NK-92 (cell line): ENCODE data around the gene CFAP99.
"Not testable (repeated sequence)": the region's sequence is repeated elsewhere in the genome, so short reads cannot be mapped to it uniquely, and the experiment has no call there.

ENCODE experiments used
- DNase-seq: peaks from one replicate; lab custom pipeline; 2025; ENCODE audit not compliant: unreplicated experiment; lab: John Stamatoyannopoulos, UW

The CFAP99 gene

DNA sequence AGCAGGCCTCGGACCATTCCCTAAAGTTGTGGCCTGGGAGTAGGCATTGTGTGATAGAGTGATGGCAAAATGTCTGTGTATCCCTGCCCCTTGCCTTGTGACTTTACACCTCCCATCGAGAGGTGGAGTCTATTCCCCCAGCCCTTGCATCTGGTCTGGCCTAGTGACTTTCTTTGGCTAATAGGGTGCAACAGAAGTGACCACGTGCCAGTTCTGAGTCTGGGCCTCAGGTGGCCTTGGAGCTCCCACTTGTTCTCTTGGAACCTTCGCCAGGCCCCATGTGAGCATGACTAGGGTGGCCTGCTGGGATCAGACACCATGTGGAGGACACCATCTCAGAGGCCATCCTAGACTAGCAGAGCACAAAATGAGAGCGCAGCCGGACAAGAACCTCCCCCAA lies 46.3 kb downstream of the CFAP99 start:
- no peak for DNase-seq

DNA sequence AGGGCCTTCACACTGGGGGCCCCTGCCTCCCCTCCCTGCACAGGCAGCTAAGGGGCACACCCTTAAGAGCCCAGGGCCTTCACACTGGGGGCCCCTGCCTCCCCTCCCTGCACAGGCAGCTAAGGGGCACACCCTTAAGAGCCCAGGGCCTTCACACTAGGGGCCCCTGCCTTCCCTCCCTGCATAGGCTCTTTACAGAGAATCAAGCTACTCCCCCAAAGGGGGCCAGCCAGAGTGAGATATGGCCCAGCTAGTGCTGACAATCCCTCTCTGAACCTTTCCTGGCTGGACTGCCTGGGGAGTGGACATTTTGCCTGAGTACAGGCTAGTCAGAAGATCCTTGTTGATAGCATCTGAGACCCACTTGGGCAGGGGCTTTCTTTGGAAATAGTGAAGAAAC lies 46.8 kb downstream of the CFAP99 start:
- DNase-seq: not testable (repeated sequence)

DNA sequence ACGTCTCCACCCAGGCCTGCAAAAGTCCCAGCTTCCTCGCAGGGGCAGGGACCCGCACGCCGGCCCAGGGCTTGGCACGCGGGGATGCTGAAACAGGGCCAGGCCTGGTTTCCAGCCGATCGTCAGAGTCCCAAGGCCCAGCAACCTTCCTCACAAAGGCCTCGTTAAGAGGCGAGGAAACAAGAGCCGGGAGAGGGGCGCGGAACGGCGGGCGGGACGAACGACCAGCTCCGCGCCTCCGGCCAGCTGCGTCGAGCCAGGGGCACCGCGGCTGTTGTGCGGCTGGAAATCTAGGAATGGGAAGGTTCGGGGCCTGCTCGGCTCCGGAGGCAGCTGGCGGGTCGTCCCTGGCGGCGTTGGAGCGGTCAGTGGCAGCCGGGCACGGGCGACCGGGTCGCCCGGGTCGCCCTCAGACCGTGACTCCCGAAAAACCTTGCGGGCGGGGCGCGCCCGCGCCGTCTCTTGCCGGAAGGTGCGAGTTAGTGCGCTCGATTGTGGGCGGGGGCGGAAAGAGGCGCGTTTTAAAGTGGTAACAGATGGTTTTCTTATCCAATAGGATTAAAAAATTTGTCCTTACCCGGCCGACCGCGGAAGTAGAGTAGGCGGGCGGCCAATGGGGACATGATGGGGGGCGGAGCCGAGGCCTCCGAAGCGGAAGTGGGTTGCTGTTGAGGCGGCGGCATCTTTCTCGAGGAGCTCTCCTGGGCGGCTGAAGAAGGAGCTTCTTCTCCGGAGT lies 49.9 kb downstream of the CFAP99 start, which contains the start of gene RNF4:
TSS of gene RNF4 (plus strand) at position 651 of the 736 bp plus-strand sequence. CDS start 21,388 bp downstream, outside the sequence.
- peak; percentile 63 for DNase-seq

DNA sequence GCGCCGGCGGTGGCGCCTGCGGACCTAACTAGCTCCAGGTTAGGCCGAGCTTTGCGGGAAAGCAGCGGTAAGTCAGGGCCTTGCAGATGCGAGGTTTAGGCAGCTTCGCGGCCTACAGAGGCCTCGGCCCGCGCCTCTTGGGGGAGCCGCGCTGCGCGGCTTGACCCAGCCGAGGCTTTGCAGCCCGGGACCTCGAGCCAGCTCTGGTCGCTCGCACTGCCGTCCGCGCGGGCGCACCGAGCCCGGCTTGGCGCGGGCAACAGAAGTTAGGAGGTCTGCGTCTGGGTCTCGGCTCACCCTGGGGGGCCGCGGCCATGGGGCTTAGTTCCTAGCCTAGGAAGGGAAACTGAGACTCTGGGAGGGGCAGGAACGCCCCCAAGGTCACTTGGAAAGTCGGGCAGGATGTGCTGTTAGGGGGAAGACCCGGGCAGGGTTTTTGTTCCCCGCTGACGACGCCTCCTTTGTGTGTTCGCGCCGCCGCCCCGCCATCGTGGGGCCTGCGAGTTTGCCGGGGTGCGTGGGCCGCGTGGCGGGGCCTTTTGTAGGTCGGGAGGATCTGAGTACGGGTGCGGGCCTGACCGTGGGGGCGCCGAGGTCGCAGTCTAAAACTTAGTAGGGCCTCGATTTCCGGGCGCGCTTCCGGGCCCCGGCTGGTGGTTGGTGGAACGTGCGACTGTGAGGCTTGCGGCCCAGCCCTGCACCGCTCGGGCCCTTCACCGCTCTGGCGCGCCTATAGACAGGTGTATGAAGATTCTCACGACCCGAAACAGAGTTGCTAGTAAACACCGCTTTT lies 50.6 kb downstream of the CFAP99 start:
- DNase-seq: no peak

DNA sequence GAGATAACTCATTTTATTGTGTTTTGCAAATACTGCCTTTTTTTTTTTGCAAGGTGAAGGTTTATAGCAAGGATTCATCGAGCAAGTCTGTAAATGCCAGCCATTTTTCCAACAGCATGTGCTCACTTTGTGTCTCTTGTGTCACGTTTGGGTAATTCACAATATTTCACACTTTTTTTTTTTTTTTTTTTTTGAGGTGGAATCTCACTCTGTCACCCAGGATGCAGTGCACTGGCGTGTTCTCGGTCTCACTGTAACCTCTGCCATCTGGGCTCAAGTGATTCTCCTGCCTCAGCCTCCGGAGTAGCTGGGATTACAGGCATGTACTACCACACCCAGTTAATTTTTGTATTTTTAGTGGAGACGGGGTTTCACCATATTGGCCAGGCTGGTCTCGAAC lies 52.0 kb downstream of the CFAP99 start:
- no peak for DNase-seq

DNA sequence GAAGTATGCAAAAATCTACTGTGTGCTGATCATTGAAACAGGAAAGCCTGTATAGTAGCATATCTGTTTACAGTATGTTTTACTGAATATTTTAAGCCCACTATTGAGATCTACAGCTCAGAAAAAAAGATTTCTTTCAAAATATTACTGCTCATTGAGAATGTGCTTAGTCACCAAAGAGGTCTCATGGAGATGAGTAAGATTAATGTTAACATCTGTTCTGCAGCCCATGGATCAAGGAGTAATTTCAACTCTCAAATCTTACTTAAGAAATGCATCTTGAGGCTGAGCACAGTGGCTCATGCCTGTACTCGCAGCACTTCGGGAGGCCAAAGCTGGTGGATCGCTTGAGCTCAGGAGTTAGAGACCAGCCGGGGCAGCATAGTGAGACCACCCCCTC lies 53.4 kb downstream of the CFAP99 start:
- DNase-seq: no peak

DNA sequence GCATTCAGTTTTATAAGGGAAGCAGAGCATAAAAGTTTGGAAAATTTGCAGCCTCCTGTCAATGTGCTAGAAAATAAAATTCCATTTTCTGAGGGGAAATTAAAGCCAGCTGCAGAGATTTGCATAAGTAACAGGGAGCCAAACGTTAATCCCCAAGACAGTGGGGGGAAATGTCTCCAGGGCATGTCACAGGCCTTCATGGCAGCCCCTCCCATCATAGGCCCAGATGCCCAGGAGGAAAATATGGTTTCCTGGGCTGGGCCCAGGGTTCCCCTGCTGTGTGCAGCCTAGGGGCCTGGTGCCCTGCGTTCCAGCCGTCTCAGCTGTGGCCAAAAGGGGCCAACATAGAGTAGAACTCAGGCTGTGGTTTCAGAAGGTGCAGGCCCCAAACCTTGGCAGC lies 59.5 kb downstream of the CFAP99 start:
- no peak for DNase-seq

DNA sequence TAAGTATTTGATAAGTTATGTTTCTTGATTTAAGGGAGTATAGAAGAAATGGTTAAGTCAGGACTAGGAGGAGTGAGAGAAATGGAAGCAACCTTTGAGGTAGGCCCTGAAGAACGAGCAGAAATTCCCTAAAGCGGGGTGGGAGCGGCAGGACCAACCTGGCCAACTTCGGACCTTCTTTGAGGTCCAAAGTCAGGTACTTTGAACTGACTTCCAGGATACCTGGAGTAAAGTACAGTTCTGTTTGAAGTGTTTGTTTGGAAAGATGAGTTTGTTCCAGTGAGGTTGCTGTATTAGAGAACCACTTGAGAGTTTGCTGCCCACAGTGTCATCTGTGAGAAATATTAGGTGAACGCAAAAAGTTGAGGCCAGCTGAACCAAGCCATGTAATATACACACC lies 61.9 kb downstream of the CFAP99 start:
- no peak for DNase-seq

DNA sequence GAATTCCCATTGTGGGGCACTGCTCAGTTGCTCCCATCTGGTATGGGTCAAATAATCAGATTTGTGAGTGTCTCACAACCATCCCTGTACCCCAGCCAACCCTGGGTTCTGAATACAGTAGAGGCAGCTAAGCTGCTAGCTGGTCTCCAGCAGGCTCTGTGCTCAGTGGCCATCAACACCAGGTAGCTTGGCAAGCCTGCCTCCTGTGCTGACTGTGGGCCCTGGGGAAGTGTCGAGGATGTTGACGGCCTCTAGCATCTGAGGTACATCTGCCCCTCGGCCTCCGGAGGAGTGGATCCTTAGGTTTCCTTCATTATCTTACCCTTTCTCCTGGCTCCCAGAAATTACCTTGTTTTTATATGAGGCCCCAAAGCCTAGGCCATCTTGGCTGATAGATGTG lies 63.4 kb downstream of the CFAP99 start:
- DNase-seq: no peak

DNA sequence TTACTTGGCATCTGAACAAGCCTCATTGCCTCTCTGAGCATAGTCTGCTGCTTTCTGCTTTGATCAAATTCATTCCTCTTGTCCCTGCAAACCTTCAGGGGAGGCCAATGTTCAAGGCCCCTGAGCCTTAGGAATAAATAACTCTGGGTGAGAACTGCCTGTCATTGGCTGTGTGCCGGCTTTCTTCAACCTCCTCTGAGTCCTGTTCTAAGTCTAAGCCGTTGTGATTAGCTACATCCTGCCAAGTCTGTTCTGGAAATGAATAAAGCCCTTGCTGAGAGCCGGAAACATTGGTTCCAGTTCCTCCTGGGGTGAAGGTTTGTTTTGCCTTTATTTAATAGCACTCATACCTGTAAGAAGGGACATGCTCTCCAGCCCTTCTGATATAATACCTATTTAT lies 63.9 kb downstream of the CFAP99 start:
- no peak for DNase-seq

DNA sequence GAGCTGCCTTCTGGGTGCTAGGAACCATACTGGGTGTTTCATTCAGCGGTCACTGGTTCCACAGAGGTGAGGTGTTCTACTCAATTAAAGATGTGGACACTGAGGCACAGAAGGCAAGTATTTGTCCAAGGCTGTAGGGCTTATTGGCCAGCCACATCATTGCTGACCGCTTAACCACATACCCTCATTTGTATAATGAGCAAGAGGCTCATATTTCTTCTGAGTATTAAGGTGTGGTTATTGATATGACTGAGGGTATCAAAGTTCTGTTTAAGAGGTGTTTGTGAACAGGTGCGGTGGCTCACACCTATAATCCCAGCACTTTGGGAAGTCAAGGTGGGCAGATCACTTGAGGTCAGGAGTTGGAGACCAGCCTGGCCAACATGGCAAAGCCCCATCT lies 64.5 kb downstream of the CFAP99 start:
- no peak for DNase-seq

DNA sequence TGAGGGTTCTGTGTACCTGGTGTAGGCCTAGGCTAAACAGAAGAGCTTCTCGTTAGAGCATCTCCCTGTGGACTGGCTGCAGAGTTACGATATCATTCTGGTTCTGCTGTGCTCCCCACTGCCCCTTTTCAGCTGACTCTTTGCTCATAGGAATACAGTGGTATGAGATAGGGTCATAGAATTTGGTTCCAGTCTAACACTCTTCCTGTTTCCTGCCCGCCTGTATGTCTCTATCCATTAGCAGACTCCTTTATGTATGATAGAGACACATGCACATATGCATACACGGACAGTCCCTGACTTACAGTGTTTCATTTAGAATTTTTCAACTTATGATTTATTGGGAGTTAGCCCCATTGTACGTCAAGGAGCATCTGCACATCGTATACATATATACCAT lies 65.4 kb downstream of the CFAP99 start:
- no peak for DNase-seq

DNA sequence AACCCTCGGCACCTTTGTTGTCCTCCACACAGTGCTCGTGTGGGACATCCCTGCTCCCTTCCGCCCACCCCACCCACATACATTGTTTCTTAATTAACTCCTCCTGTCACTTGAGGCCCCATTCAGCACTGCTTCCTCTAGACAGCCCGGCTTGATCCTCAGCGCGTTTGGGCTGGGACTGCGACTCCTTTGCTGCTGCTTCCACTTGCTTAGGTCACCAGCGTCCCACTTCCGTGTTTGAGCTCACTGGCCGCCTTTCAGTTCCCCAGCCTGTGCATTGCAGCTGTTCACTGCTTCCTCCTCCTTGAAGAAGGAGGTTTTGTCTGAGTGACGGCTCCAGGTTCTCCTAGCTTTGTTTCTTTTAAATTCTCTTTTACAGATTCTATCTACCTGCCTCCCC lies 66.2 kb downstream of the CFAP99 start:
- DNase-seq: no peak

DNA sequence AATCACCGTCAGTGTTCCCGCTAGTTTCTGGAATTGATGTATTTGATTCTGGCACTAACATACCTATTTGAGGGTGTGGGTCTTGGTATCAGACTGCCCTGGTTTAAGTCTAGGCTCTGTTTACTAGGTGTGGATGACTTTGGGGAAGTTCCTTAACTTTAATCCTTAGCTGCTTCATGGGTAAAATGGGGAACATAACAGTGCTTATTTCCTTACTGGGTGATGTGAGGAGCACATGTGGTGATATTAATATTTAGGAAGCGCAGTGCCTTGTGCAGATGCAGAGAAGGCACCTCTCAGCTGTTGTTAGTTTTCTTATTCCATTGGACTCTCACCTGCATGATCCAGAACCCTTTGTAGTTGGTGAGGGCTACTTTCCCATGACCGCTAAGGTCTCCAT lies 67.2 kb downstream of the CFAP99 start:
- no peak for DNase-seq

DNA sequence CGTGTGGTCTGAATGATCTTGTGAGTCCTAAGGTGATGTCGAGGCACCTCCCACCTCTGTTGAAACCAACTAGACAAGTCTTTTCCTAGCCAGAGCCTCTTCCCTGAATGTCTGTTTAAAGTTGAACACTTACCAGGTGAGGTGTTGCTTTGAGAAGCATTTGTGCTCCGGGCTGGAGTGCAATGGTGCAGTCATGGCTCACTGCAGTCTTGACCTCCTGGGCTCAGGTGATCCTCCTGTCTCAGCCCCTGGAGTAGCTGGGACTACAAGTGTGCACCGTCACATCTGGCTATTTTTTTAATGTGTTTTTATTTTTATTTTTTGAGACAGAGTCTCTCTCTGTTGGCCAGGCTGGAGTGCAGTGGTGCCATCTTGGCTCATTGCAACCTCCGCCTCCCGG lies 68.2 kb downstream of the CFAP99 start:
- no peak for DNase-seq

DNA sequence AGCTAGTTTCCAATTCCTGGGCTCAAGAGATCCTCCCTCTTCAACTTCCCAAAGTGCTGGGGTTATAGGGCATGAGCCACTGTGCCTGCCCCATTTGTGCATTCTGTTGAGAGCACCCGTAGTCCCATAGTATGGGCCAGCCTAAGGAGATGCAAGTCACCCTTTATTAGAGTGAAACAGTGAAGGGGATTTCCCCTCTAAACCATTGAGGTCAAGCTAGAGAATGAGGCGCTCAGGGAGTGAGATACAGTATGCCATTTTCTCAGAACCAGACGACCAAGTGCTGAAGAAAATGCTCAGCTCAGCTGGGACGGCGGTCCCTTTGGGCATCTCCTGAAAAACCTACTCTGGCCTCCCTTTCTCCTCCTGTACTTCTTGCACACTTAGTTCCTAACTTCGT lies 68.9 kb downstream of the CFAP99 start:
- no peak for DNase-seq

DNA sequence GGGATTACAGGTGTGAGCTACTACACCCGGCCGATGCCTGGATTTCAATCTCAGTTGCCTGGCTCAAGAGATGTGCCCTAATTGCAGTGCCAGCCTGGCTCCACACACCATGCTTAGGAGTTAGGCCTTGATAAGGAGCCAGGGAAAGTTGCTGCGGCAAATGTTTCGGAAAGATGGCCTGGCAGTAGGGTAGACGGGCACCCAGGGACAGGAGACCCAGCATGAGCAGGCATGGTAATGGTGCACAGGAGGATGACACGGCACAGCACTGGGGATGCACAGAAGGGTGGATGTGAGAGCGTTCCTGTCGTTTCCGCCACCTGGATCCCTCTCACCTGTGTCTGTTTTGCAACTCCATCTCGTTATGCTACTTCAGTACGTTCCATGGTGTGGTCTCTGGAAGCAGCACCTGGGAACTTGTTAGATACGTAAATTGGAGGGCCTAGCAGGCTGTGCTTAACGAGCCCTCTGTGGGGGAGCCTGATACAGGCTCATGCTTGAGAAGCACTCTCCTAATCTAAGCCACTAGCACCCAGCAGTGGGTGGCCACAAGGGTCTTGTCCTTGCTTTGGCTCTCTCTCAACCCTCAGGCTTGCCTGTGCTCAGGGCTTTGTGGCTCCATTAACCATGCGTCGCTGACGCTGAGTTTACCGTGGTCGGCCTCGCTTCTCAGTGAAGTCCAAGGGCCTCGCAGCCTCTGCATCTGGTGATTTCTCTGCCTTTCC lies 70.5 kb downstream of the CFAP99 start:
- no peak for DNase-seq

DNA sequence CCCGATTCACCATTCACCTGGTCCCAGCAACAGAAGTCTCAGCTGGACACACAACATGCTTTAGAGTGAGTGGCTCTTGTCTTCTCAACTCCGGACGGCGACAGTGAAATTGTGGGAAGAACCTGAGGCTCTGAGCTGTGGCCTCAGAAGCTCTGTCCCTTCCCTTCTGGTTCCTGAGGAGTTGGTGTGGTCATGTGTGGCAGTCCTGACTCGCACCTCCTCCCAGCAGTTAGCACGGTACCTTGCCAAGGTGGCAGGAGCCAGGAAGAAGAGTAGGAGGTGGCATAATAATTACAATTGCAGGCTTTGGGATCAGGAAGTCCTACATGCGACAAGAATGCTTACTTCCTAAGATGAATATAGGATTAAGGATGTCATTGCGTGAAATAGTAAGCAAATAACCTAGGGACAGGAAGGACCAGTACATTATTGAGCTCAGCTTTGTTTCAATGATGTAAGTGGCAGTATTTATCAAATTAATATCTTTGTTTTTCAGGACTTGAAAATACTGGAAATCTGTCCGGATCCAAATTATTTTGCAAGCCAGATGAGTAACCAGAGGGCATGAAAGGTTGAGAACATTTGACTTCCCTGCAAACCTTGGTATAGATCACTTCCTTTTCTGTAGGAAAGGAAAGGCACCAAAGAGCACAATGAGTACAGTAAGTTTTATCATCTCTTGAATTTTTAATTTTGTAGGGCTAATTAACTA lies 71.2 kb downstream of the CFAP99 start:
- no peak for DNase-seq

DNA sequence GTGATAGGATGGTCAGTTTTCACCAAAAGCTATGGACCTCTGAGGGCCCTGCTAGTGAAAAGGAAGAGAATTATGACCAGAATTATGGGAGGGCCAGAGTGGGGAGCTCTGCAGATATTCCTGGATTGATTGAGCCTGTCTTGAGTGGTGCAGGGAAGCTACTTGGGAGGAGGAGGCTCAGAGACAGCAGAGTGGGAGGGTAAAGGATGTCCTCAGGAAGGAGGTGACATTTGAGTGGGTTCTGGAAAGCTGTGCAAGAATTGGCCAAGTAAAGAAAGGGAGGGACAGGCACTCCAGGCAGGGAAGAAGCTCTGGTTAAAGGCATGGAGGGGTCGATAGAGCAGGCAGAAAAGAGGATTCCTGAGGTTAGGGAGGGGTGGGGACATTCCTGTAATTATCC lies 74.2 kb downstream of the CFAP99 start:
- DNase-seq: no peak

DNA sequence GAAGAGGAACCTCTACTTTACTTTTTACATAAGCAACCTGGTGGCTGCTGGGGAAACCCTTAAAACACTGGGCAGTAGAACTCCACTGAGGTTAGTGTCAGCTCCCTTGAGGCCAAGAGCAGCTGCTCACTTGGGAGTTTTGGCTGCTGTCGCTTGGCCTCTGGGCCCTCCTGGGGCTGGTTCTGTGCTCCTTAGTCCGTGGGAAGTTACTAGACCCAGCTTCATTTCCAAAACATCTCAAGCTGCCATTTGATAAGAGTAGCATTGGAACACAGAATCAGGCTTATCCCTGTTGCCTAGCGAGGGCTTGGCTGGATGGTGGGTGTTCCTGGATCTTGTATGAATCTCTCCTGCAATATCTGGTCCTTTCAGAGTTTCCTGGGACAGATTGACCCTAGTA lies 76.2 kb downstream of the CFAP99 start:
- DNase-seq: no peak

DNA sequence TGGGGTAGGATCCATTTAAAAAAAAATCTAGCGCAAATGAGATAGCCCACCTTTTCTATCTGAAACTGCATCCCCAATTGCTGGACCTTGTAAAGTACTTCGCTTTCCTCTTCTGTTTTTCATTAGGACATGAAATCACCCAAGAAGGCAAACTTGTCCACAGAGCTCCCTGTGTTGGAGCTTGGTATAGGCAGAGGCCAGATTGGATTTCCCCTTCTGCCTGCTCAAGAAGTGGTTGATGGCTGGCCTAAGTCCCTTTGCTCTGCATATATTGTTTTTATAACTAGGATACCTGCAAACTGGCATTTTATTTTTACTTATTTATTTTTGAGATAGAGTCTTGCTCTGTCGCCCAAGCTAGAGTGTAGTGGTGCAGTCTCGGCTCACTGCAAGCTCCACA lies 78.6 kb downstream of the CFAP99 start:
- no peak for DNase-seq
